ENCODE data around the gene INPP4A.

Gene INPP4A

DNA sequence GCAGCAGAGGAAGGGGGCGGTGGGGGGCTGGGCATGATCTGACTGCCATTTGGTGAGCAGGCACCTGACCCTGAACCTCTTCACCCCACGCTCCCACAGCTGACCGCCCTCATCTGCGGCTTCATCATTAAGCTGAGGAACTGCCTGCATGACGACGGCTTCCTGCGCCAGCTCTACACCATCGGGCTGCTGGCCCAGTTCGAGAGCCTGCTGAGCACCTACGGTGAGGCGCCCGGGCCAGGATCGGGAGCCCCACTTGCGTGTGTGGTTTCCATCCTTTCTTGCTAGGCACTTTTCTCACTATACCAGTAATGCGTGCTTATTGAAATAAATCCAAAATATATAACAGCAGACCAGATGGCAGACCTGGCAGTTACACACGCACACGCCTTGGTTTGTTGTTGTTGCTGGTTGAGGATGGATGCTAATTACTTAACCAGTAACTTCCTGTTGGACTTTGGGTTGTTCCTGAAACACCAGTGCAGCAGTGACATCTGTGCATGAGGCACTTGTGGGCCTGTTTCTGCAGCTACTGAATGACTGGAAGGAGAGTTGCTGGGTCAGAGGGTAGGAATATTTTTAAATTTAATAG is 120.0 kb downstream of the INPP4A start:
- H3K36me3 ChIP-seq: peaks cover 83% of the 10 kb centered on the region
- no peaks in the 10 kb centered on the region for H3K27me3 ChIP-seq
- no peak for TF ChIP-seq Cebpa-rat (IDR thresholded peaks at IDR 0.05)

GRCh38 chr2:98565286-98565860 is 120.7 kb downstream of the INPP4A start:
- H3K9me3 ChIP-seq: no peaks in the 10 kb centered on the region
- no peak overlapping the region for H3K4me3 ChIP-seq
- 0 out of 2 replicates have a peak, but pooled peaks cover 10% of the 10 kb centered on the region for H4K20me1 ChIP-seq
- H3K4me2 ChIP-seq: no peak overlapping the region
- no peak for TF ChIP-seq Cebpa-rat (IDR thresholded peaks at IDR 0.05)
- peaks cover 83% of the 10 kb centered on the region for H3K36me3 ChIP-seq
- H3K27ac ChIP-seq: no peak overlapping the region
- no peaks in the 10 kb centered on the region for H3K27me3 ChIP-seq
- peaks cover 23% of the 10 kb centered on the region for H3K4me1 ChIP-seq
- H3K9ac ChIP-seq: no peak overlapping the region

More for the DNA sequence above, 120.0 kb downstream of the INPP4A start:
- 0 out of 2 replicates have a peak overlapping the region, but pooled peaks have one; percentile 26 for H3K27ac ChIP-seq
- peaks cover 29% of the 10 kb centered on the region for H3K4me1 ChIP-seq
- H3K4me2 ChIP-seq: peak overlapping the region; percentile 9; the same call in 1 of the 2 replicates
- H4K20me1 ChIP-seq: 0 out of 2 replicates have a peak, but pooled peaks cover 10% of the 10 kb centered on the region
- H3K9me3 ChIP-seq: no peaks in the 10 kb centered on the region
- no peak overlapping the region for H3K9ac ChIP-seq
- no peak overlapping the region for H3K4me3 ChIP-seq

GRCh38 chr2:98565941-98566340 is 121.3 kb downstream of the INPP4A start:
- H3K9ac ChIP-seq: no peak overlapping the region
- H3K27me3 ChIP-seq: no peaks in the 10 kb centered on the region
- no peak overlapping the region for H3K4me3 ChIP-seq
- no peaks in the 10 kb centered on the region for H3K9me3 ChIP-seq
- H3K4me1 ChIP-seq: peaks cover 23% of the 10 kb centered on the region
- peaks cover 83% of the 10 kb centered on the region for H3K36me3 ChIP-seq
- H3K27ac ChIP-seq: no peak overlapping the region
- H3K4me2 ChIP-seq: no peak overlapping the region
- no peak for TF ChIP-seq Cebpa-rat (IDR thresholded peaks at IDR 0.05)
- H4K20me1 ChIP-seq: 0 out of 2 replicates have a peak, but pooled peaks cover 10% of the 10 kb centered on the region

GRCh38 chr2:98568161-98568956 is 123.7 kb downstream of the INPP4A start:
- Histone ChIP-seq H3K4me2 (no peak overlapping the region), H3K4me1 (peaks cover 10% of the 10 kb centered on the region; the same call in 1 of the 2 replicates), H3K9me3 (no peaks in the 10 kb centered on the region), H3K27ac (no peak overlapping the region), H3K9ac (no peak overlapping the region), H3K4me3 (no peak overlapping the region), H3K36me3 (peaks cover 100% of the 10 kb centered on the region), H3K27me3 (no peaks in the 10 kb centered on the region), H4K20me1 (0 out of 2 replicates have a peak, but pooled peaks cover 10% of the 10 kb centered on the region)
- no peak for TF ChIP-seq Cebpa-rat (IDR thresholded peaks at IDR 0.05)

DNA sequence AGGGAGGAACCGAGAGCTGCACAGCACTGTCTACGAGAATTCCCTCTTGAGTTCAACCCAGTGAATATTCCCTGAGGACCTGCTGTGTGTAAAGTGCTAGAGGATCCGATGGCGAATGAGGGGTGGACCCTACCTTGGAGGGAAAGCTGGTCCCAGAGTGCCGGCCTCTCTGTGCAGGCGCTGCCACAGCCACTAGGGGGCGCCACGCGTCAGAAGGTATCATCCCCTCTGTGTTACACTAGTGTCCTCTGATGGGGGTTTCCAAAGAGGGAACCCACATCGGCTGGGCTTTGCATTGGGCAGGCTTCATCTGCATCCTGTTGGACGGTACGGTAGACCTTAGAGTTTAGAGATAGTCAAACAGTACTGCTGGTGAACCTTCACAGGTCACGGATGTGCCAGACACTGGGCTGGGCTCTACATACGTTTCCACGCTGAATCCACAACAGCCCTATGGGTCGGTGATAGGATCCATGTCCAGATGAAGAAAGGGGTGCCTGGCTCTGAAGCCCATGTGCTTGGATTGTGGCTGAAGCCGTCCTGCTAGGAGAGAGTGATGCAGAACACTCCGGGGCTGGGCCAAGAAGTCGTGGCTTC is 124.6 kb downstream of the INPP4A start:
- 0 out of 2 replicates have a peak, but pooled peaks cover 10% of the 10 kb centered on the region for H4K20me1 ChIP-seq
- no peaks in the 10 kb centered on the region for H3K27me3 ChIP-seq
- H3K36me3 ChIP-seq: peaks cover 100% of the 10 kb centered on the region
- no peak overlapping the region for H3K27ac ChIP-seq
- no peak overlapping the region for H3K4me3 ChIP-seq
- no peak overlapping the region for H3K9ac ChIP-seq
- no peak for TF ChIP-seq Cebpa-rat (IDR thresholded peaks at IDR 0.05)
- H3K4me1 ChIP-seq: peaks cover 10% of the 10 kb centered on the region; the same call in 1 of the 2 replicates
- no peak overlapping the region for H3K4me2 ChIP-seq
- no peaks in the 10 kb centered on the region for H3K9me3 ChIP-seq

GRCh38 chr2:98569915-98570314 is 125.3 kb downstream of the INPP4A start:
- H3K4me2 ChIP-seq: no peak overlapping the region
- peaks cover 100% of the 10 kb centered on the region for H3K36me3 ChIP-seq

DNA sequence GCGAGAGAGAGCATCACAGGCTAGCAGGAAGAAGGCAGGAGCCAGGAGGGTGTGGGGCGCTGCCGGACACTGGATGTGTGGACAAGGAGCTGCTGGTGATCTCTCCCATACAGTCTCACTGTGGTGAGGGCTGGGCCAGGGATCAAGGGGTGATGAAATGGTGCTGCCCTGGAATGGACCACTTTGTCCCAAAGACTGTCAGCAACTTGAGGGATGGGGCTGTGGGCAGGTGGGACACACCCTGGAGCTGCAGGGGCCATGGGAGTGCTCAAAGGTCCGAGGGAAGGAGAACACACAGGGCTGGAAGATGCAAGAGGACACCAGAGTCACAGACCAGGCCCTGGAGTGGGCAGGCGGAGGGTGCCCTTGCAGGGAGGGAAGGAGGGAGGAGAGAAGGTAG is 125.7 kb downstream of the INPP4A start:
- 0 out of 2 replicates have a peak, but pooled peaks cover 10% of the 10 kb centered on the region for H4K20me1 ChIP-seq
- TF ChIP-seq Cebpa-rat (IDR thresholded peaks at IDR 0.05): no peak
- H3K27me3 ChIP-seq: no peaks in the 10 kb centered on the region
- no peak overlapping the region for H3K4me3 ChIP-seq
- peaks cover 100% of the 10 kb centered on the region for H3K36me3 ChIP-seq
- no peak overlapping the region for H3K4me2 ChIP-seq
- no peaks in the 10 kb centered on the region; the same call in 1 of the 2 replicates for H3K4me1 ChIP-seq
- H3K9ac ChIP-seq: no peak overlapping the region
- no peaks in the 10 kb centered on the region for H3K9me3 ChIP-seq
- no peak overlapping the region for H3K27ac ChIP-seq

More at GRCh38 chr2:98569915-98570314, 125.3 kb downstream of the INPP4A start:
- Histone ChIP-seq H3K27ac (no peak overlapping the region), H3K9ac (no peak overlapping the region), H3K4me1 (peaks cover 3% of the 10 kb centered on the region; the same call in 1 of the 2 replicates), H4K20me1 (0 out of 2 replicates have a peak, but pooled peaks cover 10% of the 10 kb centered on the region), H3K9me3 (no peaks in the 10 kb centered on the region), H3K27me3 (no peaks in the 10 kb centered on the region), H3K4me3 (no peak overlapping the region)
- no peak for TF ChIP-seq Cebpa-rat (IDR thresholded peaks at IDR 0.05)

DNA sequence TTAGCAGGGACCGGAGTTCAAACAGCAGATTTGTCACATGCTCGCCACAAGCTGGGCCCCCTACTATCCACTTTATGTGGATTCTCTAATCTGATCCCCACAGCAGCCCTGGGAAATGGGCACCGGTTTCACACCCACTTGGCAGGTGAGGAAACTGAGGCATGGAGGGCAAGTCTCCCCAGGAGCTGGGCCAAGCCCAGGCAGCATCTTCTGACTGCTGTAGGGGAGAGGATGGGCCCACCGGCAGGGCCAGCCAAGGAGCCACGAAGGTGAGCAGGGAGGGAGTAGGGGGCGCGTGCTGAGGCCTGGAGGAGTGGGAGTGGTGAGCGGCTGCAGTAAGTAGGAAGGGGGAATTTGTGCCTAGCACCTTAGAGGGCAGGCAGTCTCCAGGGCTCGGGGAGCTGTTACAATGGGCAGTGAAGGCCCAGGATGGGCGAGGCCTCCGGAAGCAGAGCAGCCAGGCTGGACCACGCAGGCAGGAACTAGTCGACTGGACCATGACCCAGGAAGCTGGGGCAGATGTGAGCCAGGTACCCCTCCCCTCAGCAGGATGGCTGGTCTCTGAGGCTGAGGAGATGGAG is 126.6 kb downstream of the INPP4A start:
- Histone ChIP-seq H3K36me3 (peaks cover 100% of the 10 kb centered on the region), H3K9me3 (no peaks in the 10 kb centered on the region), H3K4me2 (no peak overlapping the region), H3K27me3 (no peaks in the 10 kb centered on the region), H3K27ac (no peak overlapping the region), H3K9ac (no peak overlapping the region), H3K4me3 (no peak overlapping the region), H4K20me1 (0 out of 2 replicates have a peak, but pooled peaks cover 10% of the 10 kb centered on the region), H3K4me1 (no peaks in the 10 kb centered on the region)
- TF ChIP-seq Cebpa-rat (IDR thresholded peaks at IDR 0.05): no peak

GRCh38 chr2:98571796-98572195 is 127.1 kb downstream of the INPP4A start:
- Histone ChIP-seq H3K9me3 (no peaks in the 10 kb centered on the region), H3K36me3 (peaks cover 100% of the 10 kb centered on the region), H3K27me3 (no peaks in the 10 kb centered on the region)

More at GRCh38 chr2:98571796-98572195, 127.1 kb downstream of the INPP4A start:
- no peak overlapping the region for H3K4me3 ChIP-seq
- TF ChIP-seq Cebpa-rat (IDR thresholded peaks at IDR 0.05): no peak
- H3K27ac ChIP-seq: no peak overlapping the region
- H4K20me1 ChIP-seq: 0 out of 2 replicates have a peak, but pooled peaks cover 10% of the 10 kb centered on the region
- H3K9ac ChIP-seq: no peak overlapping the region
- no peaks in the 10 kb centered on the region for H3K4me1 ChIP-seq
- no peak overlapping the region for H3K4me2 ChIP-seq
